Measurements from ENCODE around the gene BCAS3. TPM values are rescaled to one million over a fixed set of nuclear protein-coding genes. Genes with fewer than 3 reads are reported as not detected.

Gene BCAS3
- total RNA-seq, 1 experiment from 2014 or later, result 26.3 TPM

DNA sequence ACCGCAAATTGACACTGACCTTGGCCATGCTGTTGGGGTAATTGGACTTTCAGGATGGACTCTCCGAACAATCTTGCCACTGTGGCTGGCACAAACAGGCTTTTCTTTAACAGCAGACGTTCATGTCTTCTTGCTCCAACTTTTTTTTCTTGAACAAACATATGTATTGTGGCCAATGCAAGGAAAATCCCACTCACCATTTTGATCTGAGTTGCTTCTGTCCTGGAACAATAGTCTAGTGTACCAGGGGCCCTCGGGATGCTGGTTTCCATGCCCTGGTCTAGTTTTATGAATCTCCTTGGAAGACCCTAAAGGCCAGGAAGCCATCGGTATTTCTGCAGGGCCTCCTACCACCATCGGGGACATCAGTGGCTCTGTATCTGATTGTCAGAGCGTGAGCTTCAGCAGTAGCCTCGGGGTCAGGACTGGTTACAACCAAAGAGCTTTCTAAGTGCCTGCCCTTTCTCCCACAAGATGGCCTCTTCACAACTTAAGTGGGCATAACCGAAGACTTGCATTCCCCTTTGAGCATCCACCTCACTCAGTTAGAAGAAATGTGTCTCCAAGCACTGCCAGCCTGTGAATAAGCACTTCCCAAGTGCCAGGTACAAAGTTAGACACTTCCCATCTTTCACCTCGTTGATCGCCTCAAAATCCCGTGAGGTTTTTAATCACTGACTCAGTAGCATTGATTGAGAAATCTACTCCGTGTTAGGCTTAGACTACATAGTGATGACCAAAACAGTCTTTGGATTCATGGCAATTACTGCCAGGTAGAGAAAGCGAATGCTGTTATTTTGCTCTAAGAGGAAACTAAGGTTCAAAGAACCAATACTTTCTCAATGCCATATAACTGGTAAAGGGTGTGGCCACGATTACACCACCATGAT lies 635.0 kb downstream of the BCAS3 start:
- no peak for DNase-seq (ENCODE audit: low read depth, low spot score)
- H3K9ac ChIP-seq (ENCODE audit: low read length), result no peak overlapping the region
- H2AFZ ChIP-seq (ENCODE audit: low read depth, low read length, poor library complexity, severe bottlenecking), result no peak overlapping the region
- no peaks in the 10 kb centered on the region for H3K27me3 ChIP-seq (ENCODE audit: insufficient read depth, low read length)
- intact Hi-C loops (cut with micrococcal nuclease), result no loop called here
- RAD21 ChIA-PET (ENCODE audit: low non-redundant PET in 1 of 2, low total read pairs in 2 of 2, uncharacterized antibody in 2 of 2, unreplicated experiment in 2 of 2), result no interaction called here
- H3K4me2 ChIP-seq (ENCODE audit: low read length), result no peak overlapping the region
- H3K9me2 ChIP-seq (ENCODE audit: insufficient read depth), result no peaks in the 10 kb centered on the region
- CTCF ChIA-PET, result no interaction called here
- BruUV-seq (replicated peaks), result no TSS peak
- no peaks in the 10 kb centered on the region for H3K36me3 ChIP-seq (ENCODE audit: control insufficient read depth in 1 of 2, insufficient read depth in 2 of 2, low read length in 2 of 2)
- no peak for ATAC-seq
- no peaks in the 10 kb centered on the region for H3K4me1 ChIP-seq (ENCODE audit: control insufficient read depth in 1 of 2, insufficient read depth in 2 of 2, low read length in 2 of 2)
- H3K27ac ChIP-seq (ENCODE audit: low read depth, low read length), result no peak overlapping the region
- H3K79me2 ChIP-seq (ENCODE audit: insufficient read depth, low read length), result no peaks in the 10 kb centered on the region
- no peak overlapping the region for H3K4me3 ChIP-seq (replicated peaks in 1 of 2; ENCODE audit: low read depth in 1 of 2, low read length in 2 of 2)
- POLR2A ChIA-PET, result no interaction called here
- H4K20me1 ChIP-seq (ENCODE audit: insufficient read depth), result no peaks in the 10 kb centered on the region
- TF ChIP-seq ELF1 (IDR thresholded peaks at IDR 0.05; ENCODE audit: borderline replicate concordance, low read depth) (no peak), ZFX (IDR thresholded peaks at IDR 0.05) (no peak), EGR1 (IDR thresholded peaks at IDR 0.05; ENCODE audit: low read depth) (no peak)
- H3K9me3 ChIP-seq (ENCODE audit: control insufficient read depth in 1 of 2, insufficient read depth in 1 of 2, low read depth in 1 of 2, low read length in 2 of 2), result no peaks in the 10 kb centered on the region

DNA sequence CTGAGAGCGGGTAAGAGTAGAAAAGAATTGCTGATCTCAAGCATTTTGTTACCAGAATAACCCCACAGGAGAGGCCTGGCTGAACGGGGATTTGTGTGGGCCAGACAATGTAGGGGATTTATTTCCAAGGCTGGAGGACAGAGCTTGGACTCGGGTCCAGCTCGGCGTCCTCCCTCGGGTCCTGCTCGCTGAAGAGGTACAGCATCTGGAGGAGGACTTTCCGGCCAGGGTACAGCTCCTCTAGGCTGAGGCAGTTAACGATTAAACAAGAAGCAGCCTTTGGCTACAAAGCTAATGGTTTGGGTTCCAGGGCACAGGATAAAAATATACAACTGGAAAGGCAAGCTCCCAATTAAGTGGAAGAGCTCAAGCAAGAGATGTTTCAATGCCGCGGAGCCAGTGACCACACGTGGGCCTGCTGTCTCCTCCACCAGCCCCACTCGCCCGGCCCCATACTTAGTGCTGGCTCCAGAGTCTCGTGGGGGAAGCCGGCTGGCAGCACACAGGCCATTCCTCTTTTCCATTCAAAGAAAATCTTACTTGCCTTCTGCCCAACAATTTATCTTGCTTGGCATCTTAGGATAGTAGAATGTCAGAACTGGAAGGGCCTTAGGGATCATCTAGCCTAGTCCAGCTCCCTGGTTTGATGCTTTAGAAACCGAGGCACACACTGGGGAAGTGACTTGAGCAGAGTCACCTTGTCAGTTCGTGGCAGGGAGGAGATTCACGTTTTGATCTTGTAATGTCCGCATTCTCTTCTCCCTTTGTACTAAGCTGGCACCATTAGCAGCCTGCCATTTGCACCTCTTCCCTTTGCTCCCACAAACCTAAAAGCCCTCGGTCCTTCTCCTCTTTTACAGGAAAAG lies 636.0 kb downstream of the BCAS3 start:
- H3K9me3 ChIP-seq (ENCODE audit: control insufficient read depth in 1 of 2, insufficient read depth in 1 of 2, low read depth in 1 of 2, low read length in 2 of 2), result no peaks in the 10 kb centered on the region
- POLR2A ChIA-PET, result no interaction called here
- ATAC-seq (no peak), DNase-seq (ENCODE audit: low read depth, low spot score) (no peak)
- no peak overlapping the region for H3K9ac ChIP-seq (ENCODE audit: low read length)
- H4K20me1 ChIP-seq (ENCODE audit: insufficient read depth), result no peaks in the 10 kb centered on the region
- H3K4me2 ChIP-seq (ENCODE audit: low read length), result no peak overlapping the region
- no peaks in the 10 kb centered on the region for H3K9me2 ChIP-seq (ENCODE audit: insufficient read depth)
- TF ChIP-seq, protein P1, sequence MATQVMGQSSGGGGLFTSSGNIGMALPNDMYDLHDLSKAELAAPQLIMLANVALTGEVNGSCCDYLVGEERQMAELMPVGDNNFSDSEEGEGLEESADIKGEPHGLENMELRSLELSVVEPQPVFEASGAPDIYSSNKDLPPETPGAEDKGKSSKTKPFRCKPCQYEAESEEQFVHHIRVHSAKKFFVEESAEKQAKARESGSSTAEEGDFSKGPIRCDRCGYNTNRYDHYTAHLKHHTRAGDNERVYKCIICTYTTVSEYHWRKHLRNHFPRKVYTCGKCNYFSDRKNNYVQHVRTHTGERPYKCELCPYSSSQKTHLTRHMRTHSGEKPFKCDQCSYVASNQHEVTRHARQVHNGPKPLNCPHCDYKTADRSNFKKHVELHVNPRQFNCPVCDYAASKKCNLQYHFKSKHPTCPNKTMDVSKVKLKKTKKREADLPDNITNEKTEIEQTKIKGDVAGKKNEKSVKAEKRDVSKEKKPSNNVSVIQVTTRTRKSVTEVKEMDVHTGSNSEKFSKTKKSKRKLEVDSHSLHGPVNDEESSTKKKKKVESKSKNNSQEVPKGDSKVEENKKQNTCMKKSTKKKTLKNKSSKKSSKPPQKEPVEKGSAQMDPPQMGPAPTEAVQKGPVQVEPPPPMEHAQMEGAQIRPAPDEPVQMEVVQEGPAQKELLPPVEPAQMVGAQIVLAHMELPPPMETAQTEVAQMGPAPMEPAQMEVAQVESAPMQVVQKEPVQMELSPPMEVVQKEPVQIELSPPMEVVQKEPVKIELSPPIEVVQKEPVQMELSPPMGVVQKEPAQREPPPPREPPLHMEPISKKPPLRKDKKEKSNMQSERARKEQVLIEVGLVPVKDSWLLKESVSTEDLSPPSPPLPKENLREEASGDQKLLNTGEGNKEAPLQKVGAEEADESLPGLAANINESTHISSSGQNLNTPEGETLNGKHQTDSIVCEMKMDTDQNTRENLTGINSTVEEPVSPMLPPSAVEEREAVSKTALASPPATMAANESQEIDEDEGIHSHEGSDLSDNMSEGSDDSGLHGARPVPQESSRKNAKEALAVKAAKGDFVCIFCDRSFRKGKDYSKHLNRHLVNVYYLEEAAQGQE (IDR thresholded peaks at IDR 0.05; ENCODE audit: low read depth), result no peak
- TF ChIP-seq RAD21 (IDR thresholded peaks at IDR 0.05; ENCODE audit: low read depth) (no peak), EGR1 (IDR thresholded peaks at IDR 0.05; ENCODE audit: low read depth) (no peak)
- H3K4me3 ChIP-seq (replicated peaks in 1 of 2; ENCODE audit: low read depth in 1 of 2, low read length in 2 of 2), result no peak overlapping the region
- no TSS peak for BruUV-seq (replicated peaks)
- CTCF ChIA-PET, result interaction anchor here (1.4 kb wide), 1 partner anchor 342 kb away, joined by 3 read pairs; no protein-coding TSS in a partner anchor
- H2AFZ ChIP-seq (ENCODE audit: low read depth, low read length, poor library complexity, severe bottlenecking), result no peak overlapping the region
- H3K4me1 ChIP-seq (ENCODE audit: control insufficient read depth in 1 of 2, insufficient read depth in 2 of 2, low read length in 2 of 2), result no peaks in the 10 kb centered on the region
- H3K27me3 ChIP-seq (ENCODE audit: insufficient read depth, low read length), result no peaks in the 10 kb centered on the region
- RAD21 ChIA-PET (ENCODE audit: low non-redundant PET in 1 of 2, low total read pairs in 2 of 2, uncharacterized antibody in 2 of 2, unreplicated experiment in 2 of 2), result no interaction called here
- no peaks in the 10 kb centered on the region for H3K36me3 ChIP-seq (ENCODE audit: control insufficient read depth in 1 of 2, insufficient read depth in 2 of 2, low read length in 2 of 2)
- intact Hi-C loops (cut with micrococcal nuclease), result no loop called here
- no peak overlapping the region for H3K27ac ChIP-seq (ENCODE audit: low read depth, low read length)
- no peaks in the 10 kb centered on the region for H3K79me2 ChIP-seq (ENCODE audit: insufficient read depth, low read length)

Measured in HCT116 (cell line).